Measurements from ENCODE around the gene FASLG.

DNA sequence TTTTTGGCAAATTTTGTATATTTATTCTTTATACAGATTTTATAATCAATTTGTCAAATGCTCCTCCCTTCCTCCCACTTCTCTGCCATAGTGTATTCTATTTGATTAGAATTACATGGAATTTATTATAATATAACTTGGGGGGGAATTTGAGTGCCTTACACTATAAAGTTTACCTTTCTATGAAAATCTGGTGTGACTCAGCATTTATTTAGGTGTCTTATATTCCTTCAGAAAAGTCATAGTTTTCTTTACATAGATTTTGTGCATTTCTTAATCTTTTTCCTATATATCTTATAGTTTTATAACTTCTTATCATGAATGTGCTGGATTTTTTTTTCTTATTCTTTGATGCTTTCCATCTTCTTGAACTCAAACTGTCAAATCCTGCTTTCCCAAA is 21.3 kb downstream of the FASLG start:
- TF ChIP-seq, protein P1, sequence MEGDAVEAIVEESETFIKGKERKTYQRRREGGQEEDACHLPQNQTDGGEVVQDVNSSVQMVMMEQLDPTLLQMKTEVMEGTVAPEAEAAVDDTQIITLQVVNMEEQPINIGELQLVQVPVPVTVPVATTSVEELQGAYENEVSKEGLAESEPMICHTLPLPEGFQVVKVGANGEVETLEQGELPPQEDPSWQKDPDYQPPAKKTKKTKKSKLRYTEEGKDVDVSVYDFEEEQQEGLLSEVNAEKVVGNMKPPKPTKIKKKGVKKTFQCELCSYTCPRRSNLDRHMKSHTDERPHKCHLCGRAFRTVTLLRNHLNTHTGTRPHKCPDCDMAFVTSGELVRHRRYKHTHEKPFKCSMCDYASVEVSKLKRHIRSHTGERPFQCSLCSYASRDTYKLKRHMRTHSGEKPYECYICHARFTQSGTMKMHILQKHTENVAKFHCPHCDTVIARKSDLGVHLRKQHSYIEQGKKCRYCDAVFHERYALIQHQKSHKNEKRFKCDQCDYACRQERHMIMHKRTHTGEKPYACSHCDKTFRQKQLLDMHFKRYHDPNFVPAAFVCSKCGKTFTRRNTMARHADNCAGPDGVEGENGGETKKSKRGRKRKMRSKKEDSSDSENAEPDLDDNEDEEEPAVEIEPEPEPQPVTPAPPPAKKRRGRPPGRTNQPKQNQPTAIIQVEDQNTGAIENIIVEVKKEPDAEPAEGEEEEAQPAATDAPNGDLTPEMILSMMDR (IDR thresholded peaks at IDR 0.05) = no peak
- no peak for TF ChIP-seq POLR2A (IDR thresholded peaks at IDR 0.05)
